SK-N-MC (cell line): ENCODE data around the gene DHRS7.

Source experiments
- DNase-seq: peaks from one replicate; pipeline ENCODE4 v3.0.0-alpha.2; 2011; ENCODE audit warnings: low read depth, low spot score
- H3K27ac ChIP-seq: fragments of 200-600 bp; sonication (generic); 2 replicates; pipeline ENCODE4 v1.5.1; 2016; ENCODE audit warnings: mixed run types
- H3K36me3 ChIP-seq: fragments of 200-600 bp; sonication (generic); 2 replicates; pipeline ENCODE4 v1.6.1; 2017; ENCODE audit warnings: antibody characterized with exemption, low read length, mixed read lengths; ENCODE audit not compliant: insufficient read depth
- H3K4me3 ChIP-seq: fragments of 200-600 bp; sonication (generic); 2 replicates; pipeline ENCODE4 v1.5.1; 2016
- H3K9ac ChIP-seq: fragments of 200-600 bp; sonication (generic); 2 replicates; pipeline ENCODE4 v1.8.0; 2017; ENCODE audit warnings: mixed run types, mixed read lengths; ENCODE audit not compliant: insufficient read length
- H3K9me3 ChIP-seq: fragments of 200-600 bp; sonication (generic); 2 replicates; pipeline ENCODE4 v1.6.1; 2017; ENCODE audit warnings: low read depth, mild to moderate bottlenecking, antibody characterized with exemption, low read length, moderate library complexity, mixed read lengths
- EZH2 ChIP-seq: fragments of 200-600 bp; sonication (generic); IDR thresholded peaks from one replicate; pipeline ENCODE4 v1.6.1; 2017; ENCODE audit warnings: antibody characterized with exemption
- FOXP2 ChIP-seq: optimal IDR thresholded peaks from 2 replicates; pipeline ENCODE3; 2011; ENCODE audit warnings: mild to moderate bottlenecking, moderate library complexity; ENCODE audit not compliant: insufficient read depth; ENCODE audit errors: extremely low read length, control extremely low read depth
- POLR2AphosphoS5 ChIP-seq: IDR thresholded peaks from 2 replicates; pipeline ENCODE4 v1.6.1; 2012; ENCODE audit warnings: mild to moderate bottlenecking, low read depth, low read length, borderline replicate concordance

Gene DHRS7

DNA sequence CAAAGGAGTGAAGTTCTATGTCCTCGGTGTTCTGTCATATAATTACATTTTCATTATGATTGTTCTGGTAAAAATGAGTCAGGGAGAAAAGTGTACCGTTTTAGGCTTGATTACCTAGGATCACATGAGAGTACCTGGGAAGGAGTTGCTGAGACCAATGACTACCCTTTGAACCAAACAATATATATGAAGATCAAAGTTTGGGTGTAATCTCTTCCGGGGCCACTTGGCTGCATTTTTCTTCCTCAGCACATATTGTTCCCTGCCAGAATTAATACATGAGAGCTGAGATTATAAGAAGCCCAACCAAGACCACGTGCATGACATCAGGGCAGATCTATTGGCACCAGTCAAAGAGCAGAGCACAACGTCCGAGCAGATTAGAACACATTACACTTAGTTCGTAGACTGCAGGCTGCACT, 41.1 kb upstream of the DHRS7 start:
- Histone ChIP-seq H3K36me3 (no peaks in the 10 kb centered on the region), H3K27ac (no peak overlapping the region), H3K9me3 (no peaks in the 10 kb centered on the region), H3K4me3 (no peak overlapping the region), H3K9ac (no peak overlapping the region)
- TF ChIP-seq FOXP2 (no peak), EZH2 (no peak), POLR2AphosphoS5 (no peak)
- no peak for DNase-seq

- H3K4me3 ChIP-seq, result no peak overlapping the region
- H3K9ac ChIP-seq, result no peak overlapping the region
- DNase-seq, result no peak
- TF ChIP-seq FOXP2 (no peak), EZH2 (no peak), POLR2AphosphoS5 (no peak)
- no peaks in the 10 kb centered on the region for H3K36me3 ChIP-seq
- no peaks in the 10 kb centered on the region for H3K9me3 ChIP-seq
- H3K27ac ChIP-seq, result no peak overlapping the region
Measured at GRCh38 chr14:60204843-60205774, 39.9 kb upstream of the DHRS7 start.

GRCh38 chr14:60204104-60204842, 39.1 kb upstream of the DHRS7 start:
- TF ChIP-seq FOXP2 (no peak), POLR2AphosphoS5 (no peak), EZH2 (no peak)
- no peaks in the 10 kb centered on the region for H3K36me3 ChIP-seq
- no peak overlapping the region for H3K9ac ChIP-seq
- no peak overlapping the region for H3K27ac ChIP-seq
- no peak overlapping the region for H3K4me3 ChIP-seq
- no peak for DNase-seq
- H3K9me3 ChIP-seq, result no peaks in the 10 kb centered on the region

DNA sequence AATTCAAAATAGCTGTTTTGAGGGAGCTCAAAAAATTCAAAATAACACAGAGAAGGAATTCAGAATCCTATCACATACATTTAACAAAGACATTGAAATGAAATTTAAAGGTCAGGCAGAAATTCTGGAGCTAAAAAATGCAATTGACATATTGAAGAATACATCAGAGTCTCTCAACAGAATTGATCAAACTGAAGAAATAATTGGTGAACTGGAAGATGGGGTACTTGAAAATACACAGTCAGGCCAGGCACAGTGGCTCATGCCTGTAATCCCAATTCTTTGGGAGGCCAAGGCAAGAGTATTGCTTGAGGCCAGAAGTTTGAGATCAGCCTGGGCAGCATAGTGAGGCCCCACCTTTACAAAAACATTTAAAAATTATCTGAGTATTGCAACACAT, 34.1 kb upstream of the DHRS7 start:
- Histone ChIP-seq H3K27ac (no peak overlapping the region), H3K36me3 (no peaks in the 10 kb centered on the region), H3K9me3 (no peaks in the 10 kb centered on the region), H3K9ac (no peak overlapping the region), H3K4me3 (no peak overlapping the region)
- no peak for DNase-seq
- no peak for TF ChIP-seq FOXP2
- no peak for TF ChIP-seq POLR2AphosphoS5
- TF ChIP-seq EZH2, result no peak

DNA sequence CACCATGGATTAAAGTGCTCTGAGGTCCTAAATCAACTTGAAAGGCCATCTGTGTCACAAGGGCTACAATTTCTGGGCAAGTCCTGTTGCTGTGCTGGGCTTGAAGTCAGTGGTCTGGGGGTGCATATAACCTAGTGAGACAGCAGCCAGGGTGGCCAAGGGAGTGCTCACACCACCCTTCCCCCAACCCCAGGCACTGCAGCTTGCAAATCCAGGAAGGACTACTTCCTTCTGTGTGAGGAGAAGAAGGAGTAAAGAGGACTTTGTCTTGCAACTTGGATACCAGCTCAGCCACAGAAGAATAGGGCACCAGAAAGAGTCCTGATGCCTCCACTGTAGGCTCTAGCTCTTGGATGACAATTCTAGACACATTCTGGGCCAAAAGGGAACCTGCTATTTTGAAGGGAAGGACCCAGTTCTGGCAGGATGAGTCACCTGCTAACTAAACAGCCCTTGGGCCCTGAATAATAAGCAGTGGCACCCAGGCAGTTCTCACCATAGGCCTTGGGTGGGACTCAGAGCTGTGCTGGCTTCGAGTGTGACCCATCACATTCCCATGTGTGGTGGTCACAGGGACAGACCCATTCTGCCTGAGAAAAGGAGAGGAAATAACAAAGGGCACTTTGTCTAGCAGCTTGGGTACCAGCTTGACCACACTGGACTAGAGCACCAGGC, 32.6 kb upstream of the DHRS7 start:
- no peak for DNase-seq
- TF ChIP-seq EZH2 (no peak), POLR2AphosphoS5 (no peak), FOXP2 (no peak)
- H3K9me3 ChIP-seq, result no peaks in the 10 kb centered on the region
- no peak overlapping the region for H3K27ac ChIP-seq
- no peak overlapping the region for H3K4me3 ChIP-seq
- H3K9ac ChIP-seq, result no peak overlapping the region
- H3K36me3 ChIP-seq, result no peaks in the 10 kb centered on the region

GRCh38 chr14:60196291-60196690, 31.1 kb upstream of the DHRS7 start:
- Histone ChIP-seq H3K9ac (no peak overlapping the region), H3K36me3 (no peaks in the 10 kb centered on the region), H3K4me3 (no peak overlapping the region), H3K9me3 (no peaks in the 10 kb centered on the region), H3K27ac (no peak overlapping the region)
- TF ChIP-seq EZH2, result no peak
- no peak for TF ChIP-seq POLR2AphosphoS5
- TF ChIP-seq FOXP2, result no peak
- DNase-seq, result no peak

DNA sequence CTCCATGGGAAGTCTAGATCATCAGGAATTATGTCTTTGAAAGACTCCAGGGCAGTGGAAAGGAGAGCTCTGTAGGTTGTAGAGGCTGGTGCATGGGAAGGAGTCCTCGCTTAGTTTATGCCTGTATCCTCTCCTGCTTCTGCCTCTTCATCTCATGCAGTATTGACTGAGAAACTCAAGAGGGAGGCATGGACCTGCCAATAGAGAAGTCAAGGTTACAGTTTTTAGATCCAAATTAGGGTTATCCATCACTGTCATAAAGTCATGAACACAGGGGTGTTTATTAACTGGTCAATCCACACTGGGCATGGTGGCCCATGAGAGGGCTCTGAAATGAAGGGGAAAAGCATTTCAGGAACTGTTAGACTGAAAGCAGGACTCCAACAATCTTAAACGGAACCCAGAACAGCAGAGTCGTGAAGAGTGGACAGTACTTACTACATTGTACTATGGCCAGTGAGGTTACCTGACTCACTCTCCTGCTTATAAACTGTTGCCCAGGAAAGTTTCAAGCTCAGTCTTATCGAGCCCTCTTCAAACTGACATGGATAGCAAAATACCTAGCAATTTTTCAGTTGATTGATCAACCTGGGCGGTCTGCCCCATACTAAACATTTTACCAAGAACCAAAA, 30.1 kb upstream of the DHRS7 start:
- Histone ChIP-seq H3K36me3 (no peaks in the 10 kb centered on the region), H3K4me3 (no peak overlapping the region), H3K9me3 (no peaks in the 10 kb centered on the region), H3K9ac (no peak overlapping the region), H3K27ac (no peak overlapping the region)
- DNase-seq, result no peak
- no peak for TF ChIP-seq POLR2AphosphoS5
- no peak for TF ChIP-seq FOXP2
- no peak for TF ChIP-seq EZH2

DNA sequence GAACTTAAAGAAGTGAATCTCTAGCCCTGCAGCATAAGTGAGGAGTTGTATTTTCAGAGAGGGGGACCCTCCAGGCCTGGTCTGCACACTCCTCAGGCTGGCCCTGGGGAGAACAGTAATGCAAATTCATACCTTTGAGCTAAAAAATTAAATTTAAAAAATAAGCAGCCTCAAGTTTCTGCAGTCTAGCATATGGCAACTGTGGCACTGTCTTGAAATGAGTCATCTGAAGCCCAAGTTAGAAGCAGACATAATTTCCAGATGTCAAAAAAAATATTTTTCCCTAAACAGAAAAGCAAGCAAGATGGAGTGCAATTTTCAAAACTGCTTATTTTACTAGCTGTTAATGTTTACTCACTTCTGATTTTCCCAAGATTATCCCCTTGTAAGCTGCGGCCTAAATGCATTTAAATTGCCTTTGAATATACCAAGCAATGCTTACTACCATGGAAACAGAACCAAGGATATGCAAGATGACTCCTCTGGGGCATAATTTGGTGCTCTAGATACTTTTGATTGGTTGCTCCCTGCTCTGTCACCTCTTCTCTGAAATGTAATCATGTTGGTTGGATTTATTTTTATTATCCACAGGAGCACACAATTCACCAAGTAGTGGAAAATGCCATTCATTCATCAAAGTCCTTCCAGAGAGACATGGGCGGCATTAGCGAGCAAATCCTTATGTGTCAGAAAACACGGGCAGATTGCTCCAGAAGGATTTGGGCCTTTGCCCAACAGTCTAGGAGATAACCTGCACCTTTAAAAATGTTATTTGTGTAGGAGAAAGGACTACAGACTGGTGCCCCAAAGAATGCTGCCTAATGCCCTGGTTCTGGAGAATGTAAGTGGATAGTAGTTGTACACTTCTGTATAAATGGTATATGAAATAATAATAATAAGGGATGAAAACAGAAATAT, 25.0 kb upstream of the DHRS7 start:
- H3K27ac ChIP-seq, result no peak overlapping the region

More for the DNA sequence above, 25.0 kb upstream of the DHRS7 start:
- no peak for DNase-seq
- Histone ChIP-seq H3K36me3 (no peaks in the 10 kb centered on the region), H3K9ac (no peak overlapping the region), H3K9me3 (no peaks in the 10 kb centered on the region), H3K4me3 (no peak overlapping the region)
- TF ChIP-seq POLR2AphosphoS5, result no peak
- no peak for TF ChIP-seq FOXP2
- TF ChIP-seq EZH2, result no peak
